Uterus (tissue), 2 donors: ENCODE measurements around the gene IGSF23.

Experiments
- POLR2A ChIP-seq, 2 donors: fragments of 450-650 bp; IDR thresholded peaks; one replicate each; pipeline ENCODE4 v1.6.1; 2016; ENCODE audit warnings: antibody characterized with exemption in 2 of 2, mild to moderate bottlenecking in 1 of 2, moderate library complexity in 1 of 2
- TF ChIP-seq, protein P1 (sequence below), 4 experiments: fragments of 200-600 bp in 2 of 4; fragments of 450-650 bp in 2 of 4; sonication (generic) in 2 of 4; IDR thresholded peaks; one replicate each; pipeline ENCODE4 v1.5.1; 2016 to 2019; ENCODE audit warnings: antibody characterized with exemption in 4 of 4, mild to moderate bottlenecking in 2 of 4, moderate library complexity in 1 of 4

DNA sequence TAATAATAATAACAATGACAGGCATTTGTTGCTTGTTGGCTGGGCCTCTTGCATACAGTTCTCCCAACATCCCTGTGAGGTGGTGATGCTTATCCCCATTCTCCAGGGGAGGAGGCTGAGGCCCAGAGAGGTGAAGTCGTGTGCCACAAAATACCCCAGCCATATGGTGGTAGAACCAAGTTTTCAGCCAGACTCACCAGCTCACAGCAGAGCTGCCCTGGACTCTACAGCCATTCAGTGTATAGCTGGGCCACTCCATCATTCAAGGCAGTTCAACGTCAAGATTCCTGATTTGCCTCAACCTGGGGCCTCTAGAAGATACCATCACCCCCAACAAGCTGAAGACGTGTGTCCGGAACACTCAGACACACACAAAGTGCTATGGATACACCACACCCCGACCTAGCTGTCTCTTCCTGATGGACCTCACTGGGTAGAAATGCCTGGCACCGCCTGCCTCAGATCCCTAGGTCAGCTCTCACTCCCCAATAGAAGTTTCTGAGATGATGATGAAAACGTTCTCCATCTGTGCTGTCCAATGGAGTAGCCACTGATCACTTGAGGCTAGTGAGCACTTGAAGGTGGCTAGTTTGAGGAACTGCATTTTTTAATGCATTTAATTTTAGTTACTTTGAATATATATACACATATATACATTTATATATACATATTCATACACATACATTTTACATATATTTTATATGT, 53.6 kb downstream of the IGSF23 start:
- TF ChIP-seq, protein P1, sequence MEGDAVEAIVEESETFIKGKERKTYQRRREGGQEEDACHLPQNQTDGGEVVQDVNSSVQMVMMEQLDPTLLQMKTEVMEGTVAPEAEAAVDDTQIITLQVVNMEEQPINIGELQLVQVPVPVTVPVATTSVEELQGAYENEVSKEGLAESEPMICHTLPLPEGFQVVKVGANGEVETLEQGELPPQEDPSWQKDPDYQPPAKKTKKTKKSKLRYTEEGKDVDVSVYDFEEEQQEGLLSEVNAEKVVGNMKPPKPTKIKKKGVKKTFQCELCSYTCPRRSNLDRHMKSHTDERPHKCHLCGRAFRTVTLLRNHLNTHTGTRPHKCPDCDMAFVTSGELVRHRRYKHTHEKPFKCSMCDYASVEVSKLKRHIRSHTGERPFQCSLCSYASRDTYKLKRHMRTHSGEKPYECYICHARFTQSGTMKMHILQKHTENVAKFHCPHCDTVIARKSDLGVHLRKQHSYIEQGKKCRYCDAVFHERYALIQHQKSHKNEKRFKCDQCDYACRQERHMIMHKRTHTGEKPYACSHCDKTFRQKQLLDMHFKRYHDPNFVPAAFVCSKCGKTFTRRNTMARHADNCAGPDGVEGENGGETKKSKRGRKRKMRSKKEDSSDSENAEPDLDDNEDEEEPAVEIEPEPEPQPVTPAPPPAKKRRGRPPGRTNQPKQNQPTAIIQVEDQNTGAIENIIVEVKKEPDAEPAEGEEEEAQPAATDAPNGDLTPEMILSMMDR (IDR thresholded peaks at IDR 0.05): no peak
- TF ChIP-seq POLR2A (IDR thresholded peaks at IDR 0.05): no peak
